ENCODE results near the gene RANBP10. TPM values are rescaled to one million over a fixed set of nuclear protein-coding genes. Genes with fewer than 3 reads are reported as not detected.
A peak's percentile ranks its signal among the peaks of the same experiment; 100 is the strongest.
"Not testable (repeated sequence)": the region's sequence is repeated elsewhere in the genome, so short reads cannot be mapped to it uniquely, and the experiment has no call there.

Gene RANBP10
- total and polyA plus RNA-seq, 2 experiments from 2014 or later, result 8.0 to 13.6 TPM

GRCh38 chr16:67702130-67702529 lies 104.2 kb downstream of the RANBP10 start:
- Histone ChIP-seq H3K27me3 (peaks cover 68% of the 10 kb centered on the region), H3K4me1 (ENCODE audit: low read depth) (no peaks in the 10 kb centered on the region), H3K27ac (no peak overlapping the region), H3K36me3 (no peaks in the 10 kb centered on the region), H3K9me3 (ENCODE audit: low read depth) (no peaks in the 10 kb centered on the region), H3K4me3 (no peak overlapping the region)
- DNase-seq (ENCODE audit: low read depth in 1 of 2, low spot score in 1 of 2), result no peak
- no peak for TF ChIP-seq CTCF (IDR thresholded peaks at IDR 0.05; ENCODE audit: low read depth, low read length)

- TF ChIP-seq CTCF (IDR thresholded peaks at IDR 0.05; ENCODE audit: low read depth, low read length), result no peak
- Histone ChIP-seq H3K27me3 (peaks cover 73% of the 10 kb centered on the region), H3K36me3 (no peaks in the 10 kb centered on the region), H3K4me1 (ENCODE audit: low read depth) (no peaks in the 10 kb centered on the region), H3K4me3 (no peak overlapping the region), H3K27ac (no peak overlapping the region), H3K9me3 (ENCODE audit: low read depth) (no peaks in the 10 kb centered on the region)
- DNase-seq (ENCODE audit: low read depth in 1 of 2, low spot score in 1 of 2), result no peak
These were observed 104.9 kb downstream of the RANBP10 start for GRCh38 chr16:67701420-67701819.

GRCh38 chr16:67699265-67699664 lies 107.1 kb downstream of the RANBP10 start:
- DNase-seq (ENCODE audit: low read depth in 1 of 2, low spot score in 1 of 2), result no peak
- Histone ChIP-seq H3K9me3 (ENCODE audit: low read depth) (no peaks in the 10 kb centered on the region), H3K27me3 (peaks cover 74% of the 10 kb centered on the region), H3K4me1 (ENCODE audit: low read depth) (no peaks in the 10 kb centered on the region), H3K36me3 (no peaks in the 10 kb centered on the region), H3K27ac (no peak overlapping the region), H3K4me3 (no peak overlapping the region)
- no peak for TF ChIP-seq CTCF (IDR thresholded peaks at IDR 0.05; ENCODE audit: low read depth, low read length)

GRCh38 chr16:67697422-67698185 lies 108.8 kb downstream of the RANBP10 start:
- no peak overlapping the region for H3K27ac ChIP-seq

GRCh38 chr16:67694611-67695010 lies 111.7 kb downstream of the RANBP10 start:
- Histone ChIP-seq H3K4me3 (no peak overlapping the region), H3K27me3 (peaks cover 90% of the 10 kb centered on the region), H3K36me3 (no peaks in the 10 kb centered on the region), H3K27ac (no peak overlapping the region), H3K9me3 (ENCODE audit: low read depth) (no peaks in the 10 kb centered on the region), H3K4me1 (ENCODE audit: low read depth) (no peaks in the 10 kb centered on the region)
- no peak for DNase-seq (ENCODE audit: low read depth in 1 of 2, low spot score in 1 of 2)
- no peak for TF ChIP-seq CTCF (IDR thresholded peaks at IDR 0.05; ENCODE audit: low read depth, low read length)

More at GRCh38 chr16:67697422-67698185, 108.8 kb downstream of the RANBP10 start:
- DNase-seq (ENCODE audit: low read depth in 1 of 2, low spot score in 1 of 2), result no peak
- H3K27me3 ChIP-seq, result peaks cover 74% of the 10 kb centered on the region
- H3K9me3 ChIP-seq (ENCODE audit: low read depth), result no peaks in the 10 kb centered on the region
- H3K4me3 ChIP-seq, result no peak overlapping the region
- no peak for TF ChIP-seq CTCF (IDR thresholded peaks at IDR 0.05; ENCODE audit: low read depth, low read length)
- no peaks in the 10 kb centered on the region for H3K36me3 ChIP-seq
- no peaks in the 10 kb centered on the region for H3K4me1 ChIP-seq (ENCODE audit: low read depth)

GRCh38 chr16:67693517-67694285 lies 112.7 kb downstream of the RANBP10 start:
- not testable (repeated sequence) for H3K27ac ChIP-seq; H3K9me3 ChIP-seq (ENCODE audit: low read depth); H3K4me3 ChIP-seq; H3K4me1 ChIP-seq (ENCODE audit: low read depth); H3K36me3 ChIP-seq
- H3K27me3 ChIP-seq, result peaks cover 98% of the 10 kb centered on the region
- peak in 1 of 2 donors; percentile 10 for DNase-seq (ENCODE audit: low read depth in 1 of 2, low spot score in 1 of 2)

Measured in cardiac muscle cell (in vitro differentiated cells and primary cell).